Left lobe of liver (tissue), 2 donors: ENCODE results near the gene PCDHB12. TPM values are rescaled to one million over a fixed set of nuclear protein-coding genes. Genes with fewer than 3 reads are reported as not detected.
"Not testable (repeated sequence)": the region's sequence is repeated elsewhere in the genome, so short reads cannot be mapped to it uniquely, and the experiment has no call there.

Source experiments
- ATAC-seq: fragments of 200-7000 bp; cut with Tn5 transposase; one replicate; pipeline ENCODE4 v1.9.1; 2020; ENCODE audit warnings: mild to moderate bottlenecking, moderate library complexity
- DNase-seq: peaks from one replicate; pipeline ENCODE4 v3.0.0-alpha.2; 2020; ENCODE audit warnings: low spot score
- total RNA-seq: library from RNA; stranded (reverse); gene quantifications from one replicate; pipeline ENCODE4 v1.2.1, GENCODE V29; 2021
- donor health status: DM: no; HTN: no; CAD: no; lungs with moderate emphysema.
- donor health status: DM: no; HTN: yes; CAD: no.

PCDHB12 gene
- total RNA-seq: 0.28 TPM

DNA sequence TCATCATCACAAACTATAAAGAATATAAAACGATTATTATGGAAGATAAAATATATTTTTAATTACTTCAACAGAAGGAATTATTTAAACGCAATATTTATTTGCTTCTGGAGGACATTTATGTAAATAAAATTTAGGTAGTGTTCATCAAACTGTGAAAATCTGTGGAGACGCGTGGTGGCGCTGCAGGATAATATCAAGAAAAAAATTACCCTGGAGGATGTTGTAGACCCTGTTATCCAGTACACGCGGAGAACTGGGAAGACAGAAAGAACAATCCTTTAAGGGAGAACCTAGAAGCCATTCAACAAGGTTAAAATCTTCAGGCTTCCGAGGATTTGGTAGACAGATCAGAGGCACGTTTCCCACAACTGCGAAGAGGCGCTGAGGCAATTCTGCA, at the start of gene PCDHB12:
PCDHB12 (plus strand) TSS at position 242 of the 400 bp plus-strand sequence. CDS start 189 bp downstream, outside the sequence.
- ATAC-seq (no peak), DNase-seq (no peak)

DNA sequence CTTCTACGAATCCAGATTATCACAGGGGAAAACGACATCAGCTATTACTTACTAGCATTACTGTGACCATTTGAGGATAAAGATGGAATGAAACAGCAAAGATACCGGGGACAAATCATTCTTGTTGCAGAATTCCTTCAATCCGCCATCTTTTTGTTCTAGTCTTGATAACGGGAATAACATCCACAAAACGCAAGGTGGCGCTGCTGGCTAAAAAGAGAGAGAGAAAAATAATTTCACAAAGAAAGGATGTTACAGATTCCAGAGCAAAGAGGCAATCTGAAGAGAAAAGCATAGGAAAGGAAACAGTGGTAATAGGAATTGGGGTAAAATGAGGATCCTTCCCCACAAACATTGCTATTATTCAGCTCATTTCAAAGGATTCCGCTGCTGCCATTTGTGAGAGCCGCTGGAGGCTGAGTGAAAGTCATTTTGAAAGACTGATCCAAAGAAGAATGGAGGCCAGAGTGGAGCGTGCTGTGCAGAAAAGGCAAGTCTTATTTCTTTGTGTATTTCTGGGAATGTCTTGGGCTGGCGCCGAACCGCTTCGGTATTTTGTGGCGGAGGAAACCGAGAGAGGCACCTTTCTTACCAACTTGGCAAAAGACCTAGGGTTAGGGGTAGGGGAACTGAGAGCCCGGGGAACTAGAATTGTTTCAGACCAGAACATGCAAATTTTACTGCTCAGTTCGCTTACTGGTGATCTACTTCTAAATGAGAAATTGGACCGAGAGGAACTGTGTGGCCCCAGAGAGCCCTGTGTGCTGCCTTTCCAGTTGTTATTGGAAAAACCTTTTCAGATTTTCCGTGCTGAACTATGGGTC, 35.9 kb upstream of the PCDHB12 start, which contains the start of gene PCDHB7:
PCDHB7 (plus strand) TSS at position 264 of the 824 bp plus-strand sequence; CDS start at position 456, 192 bp downstream.
- DNase-seq: no peak
- ATAC-seq: no peak

- not testable (repeated sequence) for DNase-seq, ATAC-seq
Measured at GRCh38 chr5:141174291-141175104, 34.0 kb upstream of the PCDHB12 start.

DNA sequence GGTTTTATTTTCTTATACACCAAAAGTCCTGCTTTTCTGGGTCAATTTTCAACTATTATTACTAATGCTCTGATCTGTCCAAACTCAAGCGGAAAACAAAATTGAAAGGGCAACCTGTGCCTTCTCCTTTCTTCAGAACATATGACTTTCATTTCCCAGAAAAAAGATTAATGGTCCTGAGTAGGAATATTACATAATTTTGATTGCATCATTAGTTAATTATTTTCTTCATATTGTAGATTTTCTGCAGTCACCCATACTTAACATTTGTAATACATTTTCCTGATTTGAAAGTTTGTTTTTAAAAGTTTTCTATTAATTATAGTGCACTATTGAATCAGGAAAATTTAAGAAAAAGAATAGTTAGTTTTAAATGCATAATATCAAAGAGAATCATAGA, 32.6 kb upstream of the PCDHB12 start:
- DNase-seq (no peak), ATAC-seq (no peak)

GRCh38 chr5:141177577-141178191, 30.8 kb upstream of the PCDHB12 start, which contains the start of gene PCDHB8:
PCDHB8 (plus strand) TSS chr5:141177790; CDS start chr5:141178035, 245 bp downstream.
- not testable (repeated sequence) for DNase-seq, ATAC-seq

DNA sequence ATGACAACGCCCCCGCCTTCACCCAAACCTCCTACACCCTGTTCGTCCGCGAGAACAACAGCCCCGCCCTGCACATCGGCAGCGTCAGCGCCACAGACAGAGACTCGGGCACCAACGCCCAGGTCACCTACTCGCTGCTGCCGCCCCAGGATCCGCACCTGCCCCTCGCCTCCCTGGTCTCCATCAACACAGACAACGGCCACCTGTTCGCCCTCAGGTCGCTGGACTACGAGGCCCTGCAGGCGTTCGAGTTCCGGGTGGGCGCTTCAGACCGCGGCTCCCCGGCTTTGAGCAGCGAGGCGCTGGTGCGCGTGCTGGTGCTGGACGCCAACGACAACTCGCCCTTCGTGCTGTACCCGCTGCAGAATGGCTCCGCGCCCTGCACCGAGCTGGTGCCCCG, 29.1 kb upstream of the PCDHB12 start:
- not testable (repeated sequence) for DNase-seq, ATAC-seq

DNA sequence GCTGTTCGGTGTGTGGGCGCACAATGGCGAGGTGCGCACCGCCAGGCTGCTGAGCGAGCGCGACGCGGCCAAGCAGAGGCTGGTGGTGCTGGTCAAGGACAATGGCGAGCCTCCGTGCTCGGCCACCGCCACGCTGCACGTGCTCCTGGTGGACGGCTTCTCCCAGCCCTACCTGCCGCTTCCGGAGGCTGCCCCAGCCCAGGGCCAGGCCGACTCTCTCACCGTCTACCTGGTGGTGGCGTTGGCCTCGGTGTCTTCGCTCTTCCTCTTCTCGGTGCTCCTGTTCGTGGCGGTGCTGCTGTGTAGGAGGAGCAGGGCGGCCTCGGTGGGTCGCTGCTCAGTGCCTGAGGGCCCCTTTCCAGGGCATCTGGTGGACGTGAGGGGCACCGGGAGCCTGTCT, 28.6 kb upstream of the PCDHB12 start:
- not testable (repeated sequence) for ATAC-seq, DNase-seq

DNA sequence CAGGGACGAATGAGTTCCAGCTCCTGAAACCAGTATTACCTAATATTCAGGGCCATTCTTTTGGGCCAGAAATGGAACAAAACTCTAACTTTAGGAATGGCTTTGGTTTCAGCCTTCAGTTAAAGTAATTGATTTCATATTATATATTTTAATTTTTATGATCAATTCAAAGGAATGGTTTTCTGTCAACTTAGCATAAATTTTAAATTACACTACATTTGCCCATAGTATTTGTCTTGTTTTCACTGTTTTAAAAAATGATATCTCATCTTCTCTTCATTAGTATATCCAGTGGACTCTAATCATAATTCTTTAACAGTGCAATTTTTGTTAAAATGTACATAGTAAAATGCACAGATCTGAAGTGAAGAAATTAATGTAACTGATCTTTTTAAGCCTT, 28.2 kb upstream of the PCDHB12 start:
- DNase-seq: no peak
- no peak for ATAC-seq

GRCh38 chr5:141182248-141182647, 26.3 kb upstream of the PCDHB12 start, which contains the start of gene PCDHB16:
PCDHB16 (plus strand) TSS chr5:141182387; CDS start chr5:141182560, 173 bp downstream.
- no peak for DNase-seq
- no peak for ATAC-seq

GRCh38 chr5:141184117-141184855, 24.2 kb upstream of the PCDHB12 start:
- not testable (repeated sequence) for DNase-seq, ATAC-seq

- DNase-seq: no peak
- ATAC-seq: no peak
Measured at GRCh38 chr5:141186897-141187512, 21.5 kb upstream of the PCDHB12 start, which contains the start of gene PCDHB9. PCDHB9 (plus strand) TSS chr5:141187161; CDS start chr5:141187319, 158 bp downstream.

DNA sequence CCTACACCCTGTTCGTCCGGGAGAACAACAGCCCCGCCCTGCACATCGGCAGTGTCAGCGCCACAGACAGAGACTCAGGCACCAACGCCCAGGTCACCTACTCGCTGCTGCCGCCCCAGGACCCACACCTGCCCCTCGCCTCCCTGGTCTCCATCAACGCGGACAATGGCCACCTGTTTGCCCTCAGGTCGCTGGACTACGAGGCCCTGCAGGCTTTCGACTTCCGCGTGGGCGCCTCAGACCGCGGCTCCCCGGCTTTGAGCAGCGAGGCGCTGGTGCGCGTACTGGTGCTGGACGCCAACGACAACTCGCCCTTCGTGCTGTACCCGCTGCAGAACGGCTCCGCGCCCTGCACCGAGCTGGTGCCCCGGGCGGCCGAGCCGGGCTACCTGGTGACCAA, 19.8 kb upstream of the PCDHB12 start:
- not testable (repeated sequence) for DNase-seq, ATAC-seq

GRCh38 chr5:141189131-141189530, 19.4 kb upstream of the PCDHB12 start:
- not testable (repeated sequence) for DNase-seq, ATAC-seq

- ATAC-seq: no peak
- DNase-seq: no peak
Measured at GRCh38 chr5:141192110-141192725, 16.3 kb upstream of the PCDHB12 start, which contains the start of gene PCDHB10. PCDHB10 (plus strand) TSS chr5:141192353; CDS start chr5:141192553, 200 bp downstream.

DNA sequence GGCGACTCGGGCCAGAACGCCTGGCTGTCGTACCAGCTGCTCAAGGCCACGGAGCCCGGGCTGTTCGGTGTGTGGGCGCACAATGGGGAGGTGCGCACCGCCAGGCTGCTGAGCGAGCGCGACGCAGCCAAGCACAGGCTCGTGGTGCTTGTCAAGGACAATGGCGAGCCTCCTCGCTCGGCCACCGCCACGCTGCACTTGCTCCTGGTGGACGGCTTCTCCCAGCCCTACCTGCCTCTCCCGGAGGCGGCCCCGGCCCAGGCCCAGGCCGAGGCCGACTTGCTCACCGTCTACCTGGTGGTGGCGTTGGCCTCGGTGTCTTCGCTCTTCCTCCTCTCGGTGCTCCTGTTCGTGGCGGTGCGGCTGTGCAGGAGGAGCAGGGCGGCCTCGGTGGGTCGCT, 14.2 kb upstream of the PCDHB12 start:
- ATAC-seq, DNase-seq: not testable (repeated sequence)

GRCh38 chr5:141196363-141196762, 12.2 kb upstream of the PCDHB12 start:
- no peak for ATAC-seq
- no peak for DNase-seq

DNA sequence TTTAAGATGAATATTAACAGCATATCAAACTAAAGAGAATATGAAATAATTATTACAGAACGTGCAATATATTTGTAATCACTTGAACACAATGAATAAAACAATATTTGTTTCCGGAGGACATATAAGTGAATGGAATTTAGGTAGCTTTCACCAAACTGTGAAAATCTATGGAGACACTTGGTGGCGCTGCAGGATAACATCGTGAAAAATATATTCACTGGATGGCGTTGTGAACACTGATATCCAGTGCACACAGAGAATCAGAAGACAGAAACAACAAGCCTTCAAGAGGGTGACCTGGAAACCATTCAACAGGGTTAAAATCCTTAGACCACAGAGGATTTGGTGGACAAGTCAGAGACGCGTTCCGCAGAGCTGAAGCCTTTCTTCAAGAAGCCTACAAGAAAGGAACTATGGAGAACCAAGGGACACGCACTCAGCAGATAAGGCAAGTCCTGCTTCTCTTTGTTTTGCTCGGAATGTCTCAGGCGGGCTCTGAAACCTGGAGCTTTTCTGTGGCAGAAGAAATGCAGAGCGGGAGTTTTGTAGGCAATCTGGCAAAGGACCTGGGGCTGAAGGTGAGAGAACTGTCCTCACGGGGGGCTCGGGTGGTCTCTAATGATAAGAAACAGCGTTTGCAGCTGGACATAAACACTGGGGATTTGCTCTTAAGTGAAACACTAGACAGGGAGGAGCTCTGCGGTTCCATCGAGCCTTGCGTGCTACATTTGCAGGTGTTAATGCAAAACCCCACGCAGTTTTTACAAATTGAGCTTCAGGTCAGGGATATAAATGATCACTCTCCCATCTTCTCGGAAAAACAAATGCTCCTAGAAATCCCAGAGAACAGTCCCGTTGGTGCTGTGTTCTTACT, 8.9 kb upstream of the PCDHB12 start, which contains the start of gene PCDHB11:
PCDHB11 (plus strand) TSS at position 269 of the 877 bp plus-strand sequence; CDS start at position 417, 148 bp downstream.
- no peak for ATAC-seq
- DNase-seq: no peak

DNA sequence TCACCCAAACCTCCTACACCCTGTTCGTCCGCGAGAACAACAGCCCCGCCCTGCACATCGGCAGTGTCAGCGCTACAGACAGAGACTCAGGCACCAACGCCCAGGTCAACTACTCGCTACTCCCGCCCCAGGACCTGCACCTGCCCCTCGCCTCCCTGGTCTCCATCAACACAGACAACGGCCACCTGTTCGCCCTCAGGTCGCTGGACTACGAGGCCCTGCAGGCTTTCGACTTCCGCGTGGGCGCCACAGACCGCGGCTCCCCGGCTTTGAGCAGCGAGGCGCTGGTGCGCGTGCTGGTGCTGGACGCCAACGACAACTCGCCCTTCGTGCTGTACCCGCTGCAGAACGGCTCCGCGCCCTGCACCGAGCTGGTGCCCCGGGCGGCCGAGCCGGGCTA, 7.4 kb upstream of the PCDHB12 start:
- DNase-seq, ATAC-seq: not testable (repeated sequence)
